KOPT-K1 (cell line): Measurements from ENCODE around the gene ZFPL1.
A peak's percentile ranks its signal among the peaks of the same experiment; 100 is the strongest.
"Not testable (repeated sequence)": the region's sequence is repeated elsewhere in the genome, so short reads cannot be mapped to it uniquely, and the experiment has no call there.

Source experiments
- H3K27ac ChIP-seq: fragments of 200-600 bp; sonication (generic); 2 replicates; pipeline ENCODE4 v1.5.1; 2016; ENCODE audit warnings: antibody characterized with exemption, mild to moderate bottlenecking, low read depth, low read length; ENCODE audit not compliant: poor library complexity, severe bottlenecking
- H3K36me3 ChIP-seq: fragments of 200-600 bp; sonication (generic); 2 replicates; pipeline ENCODE4 v1.5.1; 2017; ENCODE audit warnings: antibody characterized with exemption, mild to moderate bottlenecking, low read length, moderate library complexity; ENCODE audit not compliant: insufficient read depth
- H3K9me3 ChIP-seq: fragments of 200-600 bp; sonication (generic); 2 replicates; pipeline ENCODE4 v1.5.1; 2017; ENCODE audit warnings: antibody characterized with exemption, low read length, mild to moderate bottlenecking; ENCODE audit not compliant: insufficient read depth, poor library complexity, severe bottlenecking

ZFPL1 gene

DNA sequence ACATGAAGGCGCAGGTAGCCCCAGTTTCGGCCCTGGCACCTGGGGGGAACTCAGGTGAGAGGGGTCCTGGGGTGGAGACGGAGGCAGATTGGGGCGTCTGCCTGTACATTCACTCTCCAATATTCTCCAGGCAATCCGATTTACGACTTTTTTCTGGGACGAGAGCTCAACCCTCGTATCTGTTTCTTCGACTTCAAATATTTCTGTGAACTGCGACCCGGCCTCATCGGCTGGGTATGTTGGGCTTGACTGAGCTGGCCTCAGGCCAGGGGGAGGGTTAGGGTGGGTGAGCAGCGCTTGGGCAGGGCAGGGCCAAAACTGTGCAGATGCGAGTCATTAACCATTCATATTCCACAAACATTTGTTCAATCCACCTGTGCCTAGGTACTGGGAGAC is 29.3 kb downstream of the ZFPL1 start:
- Histone ChIP-seq H3K9me3 (no peaks in the 10 kb centered on the region), H3K36me3 (peaks cover 42% of the 10 kb centered on the region), H3K27ac (peak overlapping the region; percentile 64)

DNA sequence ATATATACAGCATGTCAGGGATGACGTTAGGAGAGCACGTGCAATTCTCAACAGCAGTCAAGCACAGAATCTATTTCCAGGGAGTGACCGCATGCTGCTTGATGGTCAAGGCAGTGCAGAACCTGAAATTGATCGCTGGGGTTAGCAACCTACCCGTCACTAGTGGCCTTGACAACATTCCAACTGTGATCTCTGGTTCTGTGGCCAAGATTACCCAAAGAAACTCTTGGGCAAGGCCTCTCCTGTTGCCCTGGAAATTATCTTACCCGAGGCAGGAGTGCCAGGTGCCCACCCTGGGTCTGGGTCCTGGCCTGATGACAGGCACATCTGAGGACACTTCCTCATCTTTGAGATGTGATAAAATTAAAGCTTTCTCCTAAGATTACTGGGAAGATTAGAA is 29.8 kb downstream of the ZFPL1 start:
- Histone ChIP-seq H3K27ac (no peak overlapping the region), H3K36me3 (peaks cover 42% of the 10 kb centered on the region), H3K9me3 (no peaks in the 10 kb centered on the region)

DNA sequence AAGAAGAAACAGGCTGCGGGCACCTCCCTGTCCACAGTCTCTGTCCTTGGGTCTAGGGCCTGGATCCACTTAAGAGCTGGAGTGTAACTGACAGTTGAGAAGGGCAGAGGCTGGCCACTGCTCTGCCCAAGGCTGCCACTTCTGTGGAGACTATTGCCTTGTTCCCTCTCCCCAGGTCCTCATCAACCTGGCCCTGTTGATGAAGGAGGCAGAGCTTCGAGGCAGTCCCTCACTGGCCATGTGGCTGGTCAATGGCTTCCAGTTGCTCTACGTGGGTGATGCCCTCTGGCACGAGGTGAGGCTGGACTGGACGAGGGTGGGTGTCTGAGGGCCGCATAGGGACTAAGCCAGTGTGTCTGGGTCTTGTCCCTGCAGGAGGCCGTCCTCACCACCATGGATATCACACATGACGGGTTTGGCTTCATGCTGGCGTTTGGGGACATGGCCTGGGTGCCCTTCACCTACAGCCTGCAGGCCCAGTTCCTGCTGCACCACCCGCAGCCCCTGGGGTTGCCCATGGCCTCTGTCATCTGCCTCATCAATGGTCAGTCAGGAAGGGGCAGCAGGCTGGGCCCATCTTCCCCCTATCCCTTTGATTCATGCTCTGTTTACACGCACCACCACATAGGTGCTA is 30.6 kb downstream of the ZFPL1 start:
- Histone ChIP-seq H3K9me3 (no peaks in the 10 kb centered on the region), H3K36me3 (peaks cover 42% of the 10 kb centered on the region)

DNA sequence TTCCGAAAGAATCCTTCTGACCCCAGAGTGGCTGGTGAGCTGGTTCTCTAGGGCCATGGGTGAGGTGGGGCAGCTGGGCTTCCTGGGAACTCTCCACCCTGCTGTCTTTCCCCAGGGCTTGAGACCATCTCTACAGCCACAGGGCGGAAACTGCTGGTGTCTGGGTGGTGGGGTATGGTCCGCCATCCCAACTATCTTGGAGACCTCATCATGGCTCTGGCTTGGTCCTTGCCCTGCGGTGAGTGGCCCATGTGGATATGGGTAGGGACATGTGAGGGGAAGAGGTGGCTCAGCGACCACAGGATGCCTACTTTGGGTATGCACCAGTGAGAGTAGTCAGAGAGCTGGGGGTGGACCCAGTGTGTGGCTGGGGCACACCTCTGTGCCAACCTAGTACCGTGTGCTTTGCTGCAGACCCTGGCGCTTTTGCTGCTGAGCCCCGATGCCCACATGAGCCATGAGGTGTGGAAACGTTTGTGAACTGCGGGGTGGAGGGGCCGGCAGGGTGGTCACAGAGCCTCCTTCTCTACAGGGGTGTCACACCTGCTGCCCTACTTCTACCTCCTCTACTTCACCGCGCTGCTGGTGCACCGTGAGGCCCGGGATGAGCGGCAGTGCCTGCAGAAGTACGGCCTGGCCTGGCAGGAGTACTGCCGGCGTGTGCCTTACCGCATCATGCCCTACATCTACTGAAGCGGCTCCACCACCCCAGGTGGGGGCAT is 31.5 kb downstream of the ZFPL1 start:
- no peaks in the 10 kb centered on the region for H3K9me3 ChIP-seq
- no peak overlapping the region for H3K27ac ChIP-seq
- peaks cover 46% of the 10 kb centered on the region for H3K36me3 ChIP-seq

More for the DNA sequence above, 30.6 kb downstream of the ZFPL1 start:
- H3K27ac ChIP-seq, result no peak overlapping the region

DNA sequence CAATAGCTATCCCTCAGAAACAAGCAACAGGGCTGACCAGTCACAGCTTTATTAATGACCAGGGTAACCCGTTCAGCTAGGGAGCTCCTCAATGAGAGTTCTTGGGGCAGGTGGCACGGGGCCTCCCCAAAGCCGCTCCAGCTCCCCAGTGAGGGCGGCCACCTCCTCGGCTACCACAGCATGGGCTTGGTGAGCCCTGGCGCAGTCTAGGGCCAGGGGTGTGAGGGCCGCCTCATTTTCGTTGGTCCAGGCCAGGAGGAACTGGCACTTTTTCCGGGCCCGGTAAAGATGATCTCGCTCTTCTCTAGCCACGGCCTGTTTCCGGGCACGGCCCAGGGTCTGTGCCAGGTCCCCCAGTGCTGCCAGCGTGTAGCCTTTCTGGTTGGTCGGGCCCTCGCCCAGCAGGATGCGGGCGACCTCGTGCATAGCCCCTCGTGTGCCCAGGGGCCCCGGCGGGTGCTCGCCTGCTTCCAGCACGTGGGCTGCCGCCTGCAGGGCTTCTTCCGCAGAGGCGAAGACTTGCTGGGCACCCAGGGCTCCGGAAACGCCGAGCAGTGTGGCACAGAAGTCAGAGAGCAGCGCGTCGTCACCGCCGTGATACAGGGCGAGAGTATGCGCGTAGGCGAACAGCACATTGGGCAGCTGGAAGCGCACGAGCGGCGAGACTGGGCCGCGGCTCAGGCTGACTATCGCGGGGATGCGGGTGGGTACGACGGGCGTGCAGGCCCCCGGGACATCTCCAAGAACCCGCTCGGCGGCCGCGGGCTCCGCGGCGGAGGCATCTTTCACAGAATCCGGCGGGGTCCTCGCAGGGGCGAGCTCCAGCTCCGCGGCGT is 32.6 kb downstream of the ZFPL1 start:
- Histone ChIP-seq H3K9me3 (no peaks in the 10 kb centered on the region), H3K27ac (peak overlapping the region; percentile 66), H3K36me3 (peaks cover 49% of the 10 kb centered on the region)

DNA sequence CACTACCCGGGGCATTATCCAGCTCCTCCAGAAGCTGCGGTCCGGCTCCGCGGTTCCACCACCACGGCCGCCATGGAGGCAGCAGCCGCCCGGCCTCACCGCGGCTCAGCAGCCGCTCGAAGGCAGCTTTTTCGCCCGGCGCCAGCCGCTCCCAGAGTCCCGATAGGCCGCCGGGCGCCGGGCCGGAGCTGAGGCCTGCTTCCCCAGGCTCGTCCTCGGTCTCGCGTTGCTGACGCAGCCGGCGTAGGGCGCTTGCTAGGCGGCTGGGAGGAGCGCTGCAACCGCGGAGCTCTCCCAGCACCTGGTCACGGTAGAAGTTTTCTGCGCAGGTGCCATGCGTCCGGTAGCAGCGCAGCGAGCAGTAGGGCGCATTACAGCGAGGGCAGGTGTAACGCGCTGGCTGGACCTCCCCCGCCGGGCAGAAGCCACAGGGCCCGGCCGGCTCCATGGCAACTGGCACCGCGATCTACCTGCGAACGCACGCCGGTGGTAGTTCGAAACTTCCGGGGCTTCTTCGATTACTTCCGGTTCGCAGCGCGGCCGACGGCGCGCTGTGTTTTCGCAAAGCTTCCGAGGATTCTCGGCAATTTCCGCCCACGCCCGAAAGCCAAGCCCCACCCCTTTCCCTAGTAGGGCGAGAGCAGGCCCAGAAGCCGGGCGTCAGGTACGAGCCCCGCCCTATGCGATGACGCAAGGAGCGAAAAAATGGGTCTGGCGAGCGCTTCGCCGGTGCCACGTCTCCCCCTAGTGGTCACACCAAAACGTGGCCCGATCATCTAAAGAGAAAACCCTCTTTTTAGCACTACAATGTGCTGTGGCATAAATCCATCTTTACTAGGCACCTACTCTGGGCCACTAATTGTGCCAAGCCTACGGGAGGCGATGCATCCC is 33.4 kb downstream of the ZFPL1 start, which contains the start of gene ZNHIT2:
Gene ZNHIT2, minus strand, starts transcription at position 496 of the 891 bp plus-strand sequence. Its CDS starts 48 bp downstream, at position 448.
- no peaks in the 10 kb centered on the region for H3K9me3 ChIP-seq
- peak within 1 kb of the TSS; percentile 66 for H3K27ac ChIP-seq
- peaks cover 49% of the 10 kb centered on the region for H3K36me3 ChIP-seq

DNA sequence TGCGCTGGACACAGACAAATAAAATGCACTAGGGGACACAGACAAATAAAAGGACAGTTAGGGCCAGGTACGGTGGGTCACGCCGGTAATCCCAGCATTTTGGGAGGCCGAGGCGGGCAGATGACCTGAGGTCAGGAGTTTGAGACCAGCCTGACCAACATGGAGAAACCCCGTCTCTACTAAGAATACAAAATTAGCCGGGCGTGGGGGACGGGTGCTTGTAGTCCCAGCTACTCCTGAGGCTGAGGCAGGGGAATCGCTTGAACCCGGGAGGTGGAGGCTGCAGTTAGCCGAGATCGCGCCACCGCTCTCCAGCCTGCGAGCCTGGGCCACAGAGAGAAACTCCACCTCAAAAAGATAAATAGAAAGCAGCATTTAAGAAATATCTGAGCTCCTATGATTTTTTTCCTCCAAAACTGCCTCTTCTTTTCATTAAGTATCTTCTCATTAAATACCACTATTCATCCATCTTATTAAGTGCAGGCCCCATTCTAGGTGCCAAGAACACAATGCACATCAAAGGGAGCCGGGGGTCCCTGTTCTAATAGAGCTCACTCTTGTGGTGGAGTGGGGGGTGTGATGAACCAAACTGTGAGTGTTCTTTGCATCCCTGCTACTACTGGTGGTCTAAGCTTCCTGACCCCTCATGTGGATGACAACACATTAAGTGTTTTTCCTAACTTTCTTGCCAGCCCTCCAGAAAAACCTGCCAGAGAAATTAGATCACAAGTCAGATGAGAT is 34.2 kb downstream of the ZFPL1 start:
- Histone ChIP-seq H3K9me3 (no peaks in the 10 kb centered on the region), H3K36me3 (peaks cover 49% of the 10 kb centered on the region), H3K27ac (no peak overlapping the region)

DNA sequence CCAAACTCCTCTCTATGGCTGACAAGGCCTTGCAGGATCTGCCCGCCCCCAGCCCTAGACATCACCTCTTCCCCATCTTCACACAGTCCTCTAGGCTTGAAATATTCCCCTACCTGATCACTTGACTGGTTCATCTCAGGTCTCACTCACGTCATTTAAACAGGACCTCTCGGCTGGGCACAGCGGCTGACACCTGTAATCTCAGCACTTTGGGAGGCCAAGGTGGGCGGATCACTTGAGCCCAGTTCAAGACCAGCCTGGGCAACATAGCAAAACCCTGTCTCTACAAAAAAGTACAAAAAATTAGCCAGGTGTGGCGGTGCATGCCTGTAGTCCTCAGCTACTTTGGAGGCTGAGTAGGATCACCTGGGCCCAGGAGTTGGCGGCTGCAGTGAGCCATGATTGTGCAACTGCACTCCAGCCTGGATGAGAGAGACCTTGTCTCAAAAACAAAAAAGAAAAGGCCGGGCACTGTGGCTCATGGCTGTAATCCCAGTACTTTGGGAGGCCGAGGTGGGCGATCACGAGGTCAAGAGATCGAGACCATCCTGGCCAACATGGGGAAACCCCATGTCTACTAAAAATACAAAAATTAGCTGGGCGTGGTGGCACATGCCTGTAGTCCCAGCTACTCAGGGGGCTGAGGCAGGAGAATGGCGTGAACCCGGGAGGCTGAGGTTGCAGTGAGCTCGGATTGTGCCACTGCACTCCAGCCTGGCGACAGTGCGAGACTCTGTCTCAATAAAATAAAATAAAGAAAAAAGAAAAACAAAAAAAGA is 35.1 kb downstream of the ZFPL1 start:
- H3K27ac ChIP-seq, H3K9me3 ChIP-seq: not testable (repeated sequence)
- peaks cover 52% of the 10 kb centered on the region for H3K36me3 ChIP-seq

DNA sequence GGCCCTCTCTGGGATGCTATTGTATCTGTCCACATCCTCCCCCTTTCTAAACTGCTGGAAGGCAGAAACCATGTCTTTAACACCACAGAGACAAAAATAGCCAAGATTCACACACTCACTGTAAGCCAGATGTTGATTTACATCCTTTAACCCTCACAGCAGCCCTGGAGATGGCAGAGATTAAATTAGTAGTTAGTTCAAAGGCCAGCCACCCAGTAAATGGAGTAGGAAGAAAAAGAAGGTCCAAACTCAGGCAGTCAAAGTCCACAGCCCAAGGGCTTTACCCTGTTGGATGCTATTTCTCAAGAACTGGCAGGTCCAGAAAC is 35.6 kb downstream of the ZFPL1 start:
- Histone ChIP-seq H3K36me3 (peaks cover 58% of the 10 kb centered on the region), H3K9me3 (no peaks in the 10 kb centered on the region), H3K27ac (no peak overlapping the region)

DNA sequence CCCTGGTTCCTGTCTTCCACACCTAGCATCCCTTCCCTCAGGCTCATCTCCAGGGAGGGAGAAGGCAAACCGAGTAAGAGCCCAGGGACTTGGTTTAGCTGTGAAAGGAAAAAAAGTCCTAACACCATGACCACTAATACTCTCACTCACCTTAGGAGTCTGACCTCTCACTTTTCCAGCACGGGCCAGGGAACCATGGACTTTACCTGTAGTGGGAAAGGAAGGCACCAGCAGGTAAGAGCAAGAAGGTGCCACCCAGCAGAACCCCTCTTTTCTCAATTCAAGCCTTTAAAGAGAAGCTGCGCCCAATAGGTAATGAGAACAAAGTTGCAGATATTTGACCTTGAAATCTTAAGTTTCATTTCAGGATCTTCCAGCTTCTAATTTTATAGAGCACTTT is 36.8 kb downstream of the ZFPL1 start:
- H3K27ac ChIP-seq, result peak overlapping the region; percentile 80
- H3K36me3 ChIP-seq, result peaks cover 61% of the 10 kb centered on the region
- H3K9me3 ChIP-seq, result no peaks in the 10 kb centered on the region

DNA sequence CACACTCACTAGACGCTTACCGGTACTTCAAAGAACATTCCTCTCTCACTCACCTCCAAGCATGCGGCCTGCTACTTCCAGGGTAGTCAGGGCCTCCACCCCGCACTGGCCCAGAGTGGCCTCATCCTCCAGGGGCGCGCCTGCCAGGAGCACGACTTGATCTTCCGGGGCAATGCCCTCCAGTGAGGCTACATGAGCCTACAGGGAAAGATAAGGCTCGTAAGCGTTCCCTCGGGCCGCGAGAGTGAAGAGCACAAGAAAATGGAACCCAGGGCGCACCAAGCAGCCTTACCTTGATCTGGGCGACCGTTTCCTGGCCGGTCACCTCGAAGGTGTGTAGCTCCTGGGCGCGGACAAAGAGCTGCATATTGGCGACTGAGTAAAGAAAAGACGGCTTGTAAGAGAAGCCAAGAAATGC is 37.4 kb downstream of the ZFPL1 start:
- H3K27ac ChIP-seq, result peak overlapping the region; percentile 80
- H3K36me3 ChIP-seq, result peaks cover 63% of the 10 kb centered on the region
- no peaks in the 10 kb centered on the region for H3K9me3 ChIP-seq

DNA sequence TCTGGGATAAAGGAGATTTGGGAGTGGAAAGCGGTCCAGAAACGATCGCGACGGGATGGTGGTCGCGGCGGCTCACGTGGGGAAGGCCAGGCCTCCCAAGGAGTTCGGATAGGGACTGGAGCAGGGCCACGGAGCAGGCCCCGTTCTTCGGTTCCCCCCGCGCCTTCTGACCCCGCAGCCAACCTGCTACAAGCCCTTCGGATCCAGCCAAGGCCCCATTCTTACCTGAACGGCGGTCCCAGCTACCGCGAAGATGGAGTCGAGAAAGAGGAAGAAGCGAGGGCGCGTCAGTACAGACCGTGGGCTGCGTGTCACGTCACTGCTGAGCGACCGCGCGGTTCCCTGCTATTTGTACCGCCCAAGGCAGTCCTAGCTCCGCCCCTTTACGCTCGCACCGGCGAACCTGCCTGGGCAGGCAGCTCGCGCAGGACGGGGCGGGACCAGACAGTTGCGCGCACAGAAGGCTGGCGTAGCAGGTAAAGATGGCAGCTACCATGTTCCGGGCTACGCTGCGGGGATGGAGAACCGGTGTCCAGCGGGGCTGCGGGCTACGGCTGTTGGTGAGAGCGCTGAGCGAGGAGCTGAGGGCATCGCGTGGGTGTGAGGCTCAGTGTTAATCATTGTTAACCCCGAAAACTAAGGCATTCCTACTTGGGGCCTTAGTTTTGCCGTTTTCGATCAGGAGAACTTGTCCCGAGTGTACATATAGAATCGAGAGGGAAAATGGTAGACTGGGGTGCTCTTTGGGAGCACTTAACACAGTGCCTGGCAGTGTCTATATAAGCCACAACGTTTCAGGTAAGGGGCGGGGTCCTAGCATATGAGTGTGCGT is 38.1 kb downstream of the ZFPL1 start, which contains the start of the genes FAU and MRPL49:
Gene FAU, minus strand, starts transcription at position 270 of the 832 bp plus-strand sequence. CDS start 321 bp downstream, outside the sequence.
Gene MRPL49, plus strand, starts transcription at position 457 of the 832 bp plus-strand sequence. Its CDS starts 26 bp downstream, at position 483.
- Histone ChIP-seq H3K9me3 (no peaks in the 10 kb centered on the region), H3K27ac (peak within 1 kb of the TSS; percentile 80), H3K36me3 (peaks cover 69% of the 10 kb centered on the region)
